Measurements from ENCODE around the gene ZNF768.
A peak's percentile ranks its signal among the peaks of the same experiment; 100 is the strongest.

The ZNF768 gene

GRCh38 chr16:30569281-30569680 lies 42.9 kb upstream of the ZNF768 start:
- peaks cover 37% of the 10 kb centered on the region for H3K4me1 Mint-ChIP-seq
- no peak for TF ChIP-seq CTCF (IDR thresholded peaks at IDR 0.05)
- peaks cover 18% of the 10 kb centered on the region for H3K27me3 Mint-ChIP-seq (ENCODE audit: low read depth, poor library complexity)
- no peak overlapping the region for H3K27ac Mint-ChIP-seq
- DNase-seq, result no peak
- no peaks in the 10 kb centered on the region for H3K9me3 Mint-ChIP-seq
- no peak overlapping the region for H3K4me3 Mint-ChIP-seq
- H3K36me3 Mint-ChIP-seq (ENCODE audit: low read depth), result no peaks in the 10 kb centered on the region

- Mint-ChIP-seq H3K36me3 (ENCODE audit: low read depth) (no peaks in the 10 kb centered on the region), H3K9me3 (no peaks in the 10 kb centered on the region), H3K27ac (no peak overlapping the region)
Measured at GRCh38 chr16:30567991-30568638, 41.7 kb upstream of the ZNF768 start.

GRCh38 chr16:30567160-30567990 lies 41.0 kb upstream of the ZNF768 start:
- DNase-seq, result no peak
- peaks cover 35% of the 10 kb centered on the region for H3K4me1 Mint-ChIP-seq
- no peak for TF ChIP-seq CTCF (IDR thresholded peaks at IDR 0.05)
- no peak overlapping the region for H3K27ac Mint-ChIP-seq
- H3K4me3 Mint-ChIP-seq, result no peak overlapping the region
- no peaks in the 10 kb centered on the region for H3K36me3 Mint-ChIP-seq (ENCODE audit: low read depth)
- H3K27me3 Mint-ChIP-seq (ENCODE audit: low read depth, poor library complexity), result peaks cover 13% of the 10 kb centered on the region
- no peaks in the 10 kb centered on the region for H3K9me3 Mint-ChIP-seq

More at GRCh38 chr16:30567991-30568638, 41.7 kb upstream of the ZNF768 start:
- H3K4me1 Mint-ChIP-seq, result peaks cover 38% of the 10 kb centered on the region
- no peak for TF ChIP-seq CTCF (IDR thresholded peaks at IDR 0.05)
- peaks cover 15% of the 10 kb centered on the region for H3K27me3 Mint-ChIP-seq (ENCODE audit: low read depth, poor library complexity)
- no peak overlapping the region for H3K4me3 Mint-ChIP-seq
- DNase-seq, result no peak

- H3K9me3 Mint-ChIP-seq, result no peaks in the 10 kb centered on the region
- peaks cover 13% of the 10 kb centered on the region for H3K27me3 Mint-ChIP-seq (ENCODE audit: low read depth, poor library complexity)
- no peak for DNase-seq
- TF ChIP-seq CTCF (IDR thresholded peaks at IDR 0.05), result no peak
- H3K36me3 Mint-ChIP-seq (ENCODE audit: low read depth), result no peaks in the 10 kb centered on the region
- H3K4me1 Mint-ChIP-seq, result peaks cover 31% of the 10 kb centered on the region
- H3K27ac Mint-ChIP-seq, result peak overlapping the region; percentile 68
- H3K4me3 Mint-ChIP-seq, result no peak overlapping the region
Measured at GRCh38 chr16:30566531-30566930, 40.2 kb upstream of the ZNF768 start.

- Mint-ChIP-seq H3K27ac (peak overlapping the region; percentile 55), H3K4me1 (peaks cover 34% of the 10 kb centered on the region), H3K36me3 (ENCODE audit: low read depth) (no peaks in the 10 kb centered on the region), H3K9me3 (no peaks in the 10 kb centered on the region), H3K27me3 (ENCODE audit: low read depth, poor library complexity) (peaks cover 19% of the 10 kb centered on the region), H3K4me3 (no peak overlapping the region)
- DNase-seq, result no peak
- TF ChIP-seq CTCF (IDR thresholded peaks at IDR 0.05), result no peak
Measured at GRCh38 chr16:30565984-30566383, 39.6 kb upstream of the ZNF768 start.

Data from nephron progenitor cell (in vitro differentiated cells).